Upper lobe of left lung (tissue), 6 donors: ENCODE results near the gene TRIM34. TPM values are rescaled to one million over a fixed set of nuclear protein-coding genes. Genes with fewer than 3 reads are reported as not detected.

Experiments
- ATAC-seq, 2 donors: fragments of 200-7000 bp; cut with Tn5 transposase; one replicate each; pipeline ENCODE4 v1.9.1; 2022; ENCODE audit warnings: mild to moderate bottlenecking in 2 of 2, moderate library complexity in 2 of 2; ENCODE audit not compliant: low FRiP score in 2 of 2
- DNase-seq, 2 donors: peaks; one replicate each; pipeline ENCODE4 v3.0.0-alpha.2; 2019 to 2020
- H3K27ac ChIP-seq, 4 donors: fragments of 200-600 bp; sonication (generic); one replicate each; pipeline ENCODE4 v1.5.1; 2016 to 2019
- H3K27me3 ChIP-seq, 4 donors: fragments of 200-600 bp; sonication (generic); one replicate each; pipeline ENCODE4 v1.5.1; 2017 to 2019
- H3K36me3 ChIP-seq, 4 donors: fragments of 200-600 bp; sonication (generic); one replicate each; pipeline ENCODE4 v1.5.1; 2016 to 2019
- H3K4me1 ChIP-seq, 4 donors: fragments of 200-600 bp; sonication (generic); one replicate each; pipeline ENCODE4 v1.5.1; 2018 to 2019
- H3K4me3 ChIP-seq, 4 donors: fragments of 200-600 bp; sonication (generic); one replicate each; pipeline ENCODE4 v1.5.1; 2017 to 2019; ENCODE audit warnings: mild to moderate bottlenecking in 2 of 4, moderate library complexity in 1 of 4
- H3K9me3 ChIP-seq, 4 donors: fragments of 200-600 bp; sonication (generic); one replicate each; pipeline ENCODE4 v1.5.1; 2018 to 2019
- EP300 ChIP-seq, 4 donors: sonication (generic); formaldehyde crosslinking; IDR thresholded peaks; one replicate each; pipeline ENCODE4 v1.5.1; 2017; ENCODE audit warnings: antibody characterized with exemption in 4 of 4, control low read depth in 2 of 4
- POLR2A ChIP-seq, 4 donors: fragments of 450-650 bp; IDR thresholded peaks; one replicate each; pipeline ENCODE4 v1.5.1; 2016 to 2017; ENCODE audit warnings: antibody characterized with exemption in 4 of 4, mild to moderate bottlenecking in 2 of 4
- POLR2AphosphoS5 ChIP-seq, 2 donors: sonication (generic); formaldehyde crosslinking; IDR thresholded peaks; one replicate each; pipeline ENCODE4 v1.5.1; 2017; ENCODE audit warnings: antibody characterized with exemption in 2 of 2
- WGBS, 2 donors: methylation state at CpG; one replicate each; pipeline ENCODE4 v1.1.5; 2017 to 2018; 5-methylcytosine and 5-hydroxymethylcytosine counted together
- total RNA-seq, 6 donors: library from RNA; depleted of rRNA in 4 of 6; stranded (reverse); fragments of >200 nt in 4 of 6; gene quantifications; one replicate each; pipeline versions ENCODE4 v1.1.0 to v1.2.1, GENCODE V29; 2016 to 2021
- TF ChIP-seq, protein P1 (sequence below), 6 experiments: fragments of 450-650 bp in 4 of 6; fragments of 200-600 bp in 2 of 6; sonication (generic) in 2 of 6; IDR thresholded peaks; one replicate each; pipeline ENCODE4 v1.5.1; 2016 to 2019; ENCODE audit warnings: antibody characterized with exemption in 6 of 6
- donor health status: DM: no; HTN: no; CAD: no; lungs with moderate emphysema.
- donor health status: DM: no; HTN: yes; CAD: no; lungs with severe emphysema.

Gene TRIM34
- total RNA-seq, 6 donors from 2014 or later, result 5.8 to 15.0 (median 8.4) TPM

DNA sequence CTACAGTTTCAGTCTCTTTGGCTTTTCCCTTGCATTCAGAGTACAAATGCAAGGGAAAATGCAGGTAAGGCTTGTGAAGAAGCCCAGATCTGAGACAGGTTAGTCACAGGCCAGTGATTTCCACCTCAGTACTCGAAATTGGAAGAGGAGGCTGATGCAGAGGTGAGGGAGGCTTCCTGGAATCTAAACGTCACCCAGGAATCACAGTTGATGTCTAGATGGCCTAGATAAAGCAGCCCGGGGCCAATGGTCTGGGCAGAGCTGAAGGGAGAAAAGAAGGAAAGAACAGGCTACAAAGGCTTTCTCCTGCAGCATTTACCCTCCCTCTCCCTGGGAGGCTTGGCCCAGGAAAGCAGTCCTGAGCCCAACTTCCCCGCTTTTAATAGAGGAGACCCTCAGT lies 19.9 kb upstream of the TRIM34 start:
- Histone ChIP-seq H3K9me3 (no peaks in the 10 kb centered on the region), H3K4me3 (no peak overlapping the region), H3K27me3 (no peaks in the 10 kb centered on the region), H3K36me3 (no peaks in the 10 kb centered on the region), H3K27ac (no peak overlapping the region), H3K4me1 (peaks cover 0 to 8% (median 0%) of the 10 kb centered on the region in 4 donors)
- WGBS, 2 donors, result 80 to 87% methylated on average over 4 of the region's 4 CpGs
- DNase-seq (no peak), ATAC-seq (no peak)
- TF ChIP-seq POLR2A (IDR thresholded peaks at IDR 0.05) (no peak), EP300 (IDR thresholded peaks at IDR 0.05) (no peak), POLR2AphosphoS5 (IDR thresholded peaks at IDR 0.05) (no peak)
- TF ChIP-seq, protein P1, sequence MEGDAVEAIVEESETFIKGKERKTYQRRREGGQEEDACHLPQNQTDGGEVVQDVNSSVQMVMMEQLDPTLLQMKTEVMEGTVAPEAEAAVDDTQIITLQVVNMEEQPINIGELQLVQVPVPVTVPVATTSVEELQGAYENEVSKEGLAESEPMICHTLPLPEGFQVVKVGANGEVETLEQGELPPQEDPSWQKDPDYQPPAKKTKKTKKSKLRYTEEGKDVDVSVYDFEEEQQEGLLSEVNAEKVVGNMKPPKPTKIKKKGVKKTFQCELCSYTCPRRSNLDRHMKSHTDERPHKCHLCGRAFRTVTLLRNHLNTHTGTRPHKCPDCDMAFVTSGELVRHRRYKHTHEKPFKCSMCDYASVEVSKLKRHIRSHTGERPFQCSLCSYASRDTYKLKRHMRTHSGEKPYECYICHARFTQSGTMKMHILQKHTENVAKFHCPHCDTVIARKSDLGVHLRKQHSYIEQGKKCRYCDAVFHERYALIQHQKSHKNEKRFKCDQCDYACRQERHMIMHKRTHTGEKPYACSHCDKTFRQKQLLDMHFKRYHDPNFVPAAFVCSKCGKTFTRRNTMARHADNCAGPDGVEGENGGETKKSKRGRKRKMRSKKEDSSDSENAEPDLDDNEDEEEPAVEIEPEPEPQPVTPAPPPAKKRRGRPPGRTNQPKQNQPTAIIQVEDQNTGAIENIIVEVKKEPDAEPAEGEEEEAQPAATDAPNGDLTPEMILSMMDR (IDR thresholded peaks at IDR 0.05), result no peak

DNA sequence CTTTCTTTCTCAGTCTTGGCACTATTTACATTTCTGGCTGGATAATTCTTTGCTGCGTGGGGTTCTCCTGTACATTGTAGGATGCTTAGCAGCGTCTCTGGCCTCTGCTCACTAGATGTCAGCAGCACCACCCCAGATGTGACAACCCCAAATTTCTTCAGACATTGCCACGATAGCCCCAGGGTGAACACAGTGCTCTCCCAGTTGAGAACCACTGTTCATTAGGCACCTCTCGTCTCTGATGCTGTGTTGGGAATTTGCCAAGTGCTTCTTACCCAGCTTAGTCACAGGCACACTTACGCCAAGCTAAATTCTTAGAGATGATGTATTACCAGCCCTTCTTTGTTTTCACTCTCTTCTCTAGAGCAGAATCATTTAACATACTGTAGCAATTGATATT lies 19.0 kb upstream of the TRIM34 start:
- Histone ChIP-seq H3K4me1 (peaks cover 0 to under 1% (median 0%) of the 10 kb centered on the region in 4 donors), H3K4me3 (no peak overlapping the region), H3K27ac (no peak overlapping the region), H3K27me3 (no peaks in the 10 kb centered on the region), H3K36me3 (peaks cover 0 to 8% (median 2%) of the 10 kb centered on the region in 4 donors), H3K9me3 (no peaks in the 10 kb centered on the region)
- TF ChIP-seq POLR2AphosphoS5 (IDR thresholded peaks at IDR 0.05) (no peak), POLR2A (IDR thresholded peaks at IDR 0.05) (no peak), EP300 (IDR thresholded peaks at IDR 0.05) (no peak)
- TF ChIP-seq, protein P1 (IDR thresholded peaks at IDR 0.05), result no peak
- 65 to 82% methylated on average over 5 of the region's 5 CpGs for WGBS, 2 donors
- DNase-seq (no peak), ATAC-seq (no peak)

DNA sequence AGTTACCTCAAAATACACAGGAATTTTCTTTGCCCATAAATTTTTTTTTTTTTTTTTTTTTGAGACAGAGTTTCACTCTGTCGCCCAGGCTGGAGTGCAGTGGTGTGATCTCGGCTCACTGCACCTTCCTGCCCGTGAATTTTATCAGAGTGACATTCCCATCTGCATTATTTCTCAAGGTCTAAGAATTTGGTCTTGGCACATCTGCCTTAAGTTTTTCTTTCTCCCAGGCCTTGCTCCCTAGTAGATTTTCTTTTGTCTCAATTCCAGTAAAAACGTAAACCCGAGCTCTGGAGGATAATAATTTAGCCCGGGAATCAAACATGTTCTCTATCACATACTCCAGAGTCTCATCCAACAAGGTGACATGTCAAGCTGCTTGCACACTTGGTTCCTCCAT lies 16.0 kb upstream of the TRIM34 start:
- no peak for TF ChIP-seq POLR2AphosphoS5 (IDR thresholded peaks at IDR 0.05)
- TF ChIP-seq, protein P1 (IDR thresholded peaks at IDR 0.05), result no peak
- TF ChIP-seq EP300 (IDR thresholded peaks at IDR 0.05), result no peak
- no peak for TF ChIP-seq POLR2A (IDR thresholded peaks at IDR 0.05)
- DNase-seq (no peak), ATAC-seq (no peak)
- WGBS, 2 donors, result 86 to 88% methylated on average over 6 of the region's 6 CpGs
- no peak overlapping the region for H3K4me3 ChIP-seq
- H3K27me3 ChIP-seq, result no peaks in the 10 kb centered on the region
- no peaks in the 10 kb centered on the region for H3K4me1 ChIP-seq
- H3K36me3 ChIP-seq, result peaks cover 0 to 9% (median 2%) of the 10 kb centered on the region in 4 donors
- H3K9me3 ChIP-seq, result no peaks in the 10 kb centered on the region
- no peak overlapping the region for H3K27ac ChIP-seq

DNA sequence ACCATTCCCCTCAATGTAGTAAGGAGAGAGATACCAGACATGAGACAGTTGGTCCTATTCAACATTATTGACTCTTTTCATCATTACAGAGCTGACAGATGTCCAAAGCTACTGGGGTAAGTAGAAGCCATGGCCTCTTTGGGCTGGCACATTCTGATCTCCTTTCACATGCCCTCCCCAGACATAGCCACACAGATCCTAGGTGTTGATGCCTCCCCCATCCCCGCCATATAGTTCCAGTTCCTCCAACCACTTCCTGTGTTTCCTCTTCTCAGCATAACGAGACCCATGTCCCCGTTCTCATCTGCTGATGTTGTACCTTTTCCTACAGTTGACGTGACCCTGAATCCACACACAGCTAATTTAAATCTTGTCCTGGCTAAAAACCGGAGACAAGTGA lies 14.4 kb upstream of the TRIM34 start:
- ATAC-seq, result no peak
- TF ChIP-seq POLR2AphosphoS5 (IDR thresholded peaks at IDR 0.05), result no peak
- no peak for TF ChIP-seq EP300 (IDR thresholded peaks at IDR 0.05)
- TF ChIP-seq POLR2A (IDR thresholded peaks at IDR 0.05), result no peak
- TF ChIP-seq, protein P1 (IDR thresholded peaks at IDR 0.05), result no peak
- no peak overlapping the region for H3K4me3 ChIP-seq
- H3K27ac ChIP-seq, result no peak overlapping the region
- no peak for DNase-seq
- no peaks in the 10 kb centered on the region for H3K9me3 ChIP-seq
- H3K36me3 ChIP-seq, result peaks cover 0 to 9% (median 2%) of the 10 kb centered on the region in 4 donors
- H3K4me1 ChIP-seq, result no peaks in the 10 kb centered on the region
- H3K27me3 ChIP-seq, result no peaks in the 10 kb centered on the region
- WGBS, 2 donors, result 72 to 89% methylated on average over 5 of the region's 5 CpGs

DNA sequence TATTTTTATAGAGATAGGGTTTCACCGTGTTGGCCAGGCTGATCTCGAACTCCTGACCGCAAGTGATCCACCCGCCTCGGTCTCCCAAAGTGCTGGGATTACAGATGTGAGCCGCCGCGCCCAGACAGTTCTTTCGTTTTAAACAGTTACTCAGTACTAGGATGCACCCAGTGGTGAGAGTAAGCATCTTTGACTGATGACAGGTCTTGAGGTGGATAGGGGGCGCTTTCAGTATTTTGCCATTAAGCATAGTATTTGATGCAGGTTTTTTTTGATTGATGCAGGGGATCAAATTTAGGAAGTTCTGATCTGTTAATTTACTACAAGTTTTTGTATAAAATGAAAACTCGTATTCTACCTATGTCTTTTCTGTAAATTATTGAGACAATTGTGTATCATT lies 13.2 kb upstream of the TRIM34 start:
- no peaks in the 10 kb centered on the region for H3K9me3 ChIP-seq
- H3K27ac ChIP-seq, result no peak overlapping the region
- H3K27me3 ChIP-seq, result no peaks in the 10 kb centered on the region
- no peak for ATAC-seq
- H3K4me3 ChIP-seq, result no peak overlapping the region
- no peak for DNase-seq
- TF ChIP-seq POLR2AphosphoS5 (IDR thresholded peaks at IDR 0.05) (no peak), POLR2A (IDR thresholded peaks at IDR 0.05) (no peak), EP300 (IDR thresholded peaks at IDR 0.05) (no peak)
- TF ChIP-seq, protein P1 (IDR thresholded peaks at IDR 0.05), result no peak
- no peaks in the 10 kb centered on the region for H3K4me1 ChIP-seq
- 98 to 99% methylated on average over 11 of the region's 11 CpGs for WGBS, 2 donors
- H3K36me3 ChIP-seq, result peaks cover 0 to 9% (median 2%) of the 10 kb centered on the region in 4 donors
